OCI-LY1 (cell line): ENCODE results near the gene USP43.
A peak's percentile ranks its signal among the peaks of the same experiment; 100 is the strongest.

Source experiments
- H2AFZ ChIP-seq: fragments of 200-600 bp; sonication (generic), shearing (Covaris generic); 2 replicates; pipeline ENCODE4 v1.6.0; 2014; ENCODE audit warnings: antibody characterized with exemption, mild to moderate bottlenecking, low read length
- H3F3A ChIP-seq: fragments of 200-600 bp; sonication (generic), shearing (Covaris generic); 2 replicates; pipeline ENCODE4 v1.6.0; 2014; ENCODE audit warnings: mild to moderate bottlenecking, antibody characterized with exemption, low read length, moderate library complexity; ENCODE audit not compliant: insufficient read depth
- H3K27ac ChIP-seq: fragments of 200-600 bp; sonication (generic); 2 replicates; pipeline ENCODE4 v1.5.1; 2014; ENCODE audit warnings: low read length, mixed run types, mild to moderate bottlenecking, low read depth; ENCODE audit not compliant: poor library complexity, severe bottlenecking
- H3K27me3 ChIP-seq: fragments of 200-600 bp; sonication (generic); 2 replicates; pipeline ENCODE4 v1.6.0; 2014; ENCODE audit warnings: antibody characterized with exemption, mild to moderate bottlenecking, low read length, moderate library complexity; ENCODE audit not compliant: insufficient read depth
- H3K36me3 ChIP-seq: fragments of 200-600 bp; sonication (generic); 2 replicates; pipeline ENCODE4 v1.6.1; 2014; ENCODE audit warnings: mild to moderate bottlenecking, antibody characterized with exemption, low read length, moderate library complexity, mixed read lengths; ENCODE audit not compliant: insufficient read depth
- H3K4me1 ChIP-seq: fragments of 200-600 bp; sonication (generic); 2 replicates; pipeline ENCODE4 v1.5.1; 2014; ENCODE audit warnings: mild to moderate bottlenecking, low read length, moderate library complexity; ENCODE audit not compliant: insufficient read depth, severe bottlenecking
- H3K4me2 ChIP-seq: fragments of 200-600 bp; sonication (generic), shearing (Covaris generic); 2 replicates; pipeline ENCODE4 v1.6.1; 2014; ENCODE audit warnings: low read length
- H3K4me3 ChIP-seq: fragments of 200-600 bp; sonication (generic); 2 replicates; pipeline ENCODE4 v1.5.1; 2014; ENCODE audit warnings: low read length, low read depth, mild to moderate bottlenecking, mixed read lengths; ENCODE audit not compliant: poor library complexity, severe bottlenecking
- H3K79me2 ChIP-seq: fragments of 200-600 bp; shearing (Covaris generic); 2 replicates; pipeline ENCODE4 v1.6.1; 2016; ENCODE audit warnings: mixed run types, low read length, mixed read lengths; ENCODE audit not compliant: insufficient read depth
- H3K9ac ChIP-seq: fragments of 200-600 bp; sonication (generic), shearing (Covaris generic); 2 replicates; pipeline ENCODE4 v1.6.1; 2014; ENCODE audit warnings: mild to moderate bottlenecking, low read length, mixed read lengths
- H3K9me2 ChIP-seq: fragments of 200-600 bp; sonication (generic), shearing (Covaris generic); 2 replicates; pipeline ENCODE4 v1.6.1; 2014; ENCODE audit warnings: low read depth, mild to moderate bottlenecking, low read length, mixed read lengths
- H3K9me3 ChIP-seq: fragments of 200-600 bp; shearing (Covaris generic); 2 replicates; pipeline ENCODE4 v1.6.1; 2014; ENCODE audit warnings: low read length, mixed read lengths
- H4K20me1 ChIP-seq: fragments of 200-600 bp; sonication (generic), shearing (Covaris generic); 2 replicates; pipeline ENCODE4 v1.6.0; 2016; ENCODE audit warnings: mild to moderate bottlenecking, low read length; ENCODE audit not compliant: insufficient read depth
- CTCF ChIP-seq: fragments of 200-600 bp; sonication (generic), shearing (Covaris generic); IDR thresholded peaks from 2 replicates; pipeline ENCODE4 v1.5.1; 2017; ENCODE audit warnings: mild to moderate bottlenecking, antibody characterized with exemption, low read length, moderate library complexity, mixed read lengths
- EZH2 ChIP-seq: fragments of 200-600 bp; sonication (generic), shearing (Covaris generic); IDR thresholded peaks from 2 replicates; pipeline ENCODE4 v1.8.0; 2017; ENCODE audit warnings: borderline replicate concordance, mixed run types, mild to moderate bottlenecking, antibody characterized with exemption, low read length, moderate library complexity, mixed read lengths

Gene USP43

DNA sequence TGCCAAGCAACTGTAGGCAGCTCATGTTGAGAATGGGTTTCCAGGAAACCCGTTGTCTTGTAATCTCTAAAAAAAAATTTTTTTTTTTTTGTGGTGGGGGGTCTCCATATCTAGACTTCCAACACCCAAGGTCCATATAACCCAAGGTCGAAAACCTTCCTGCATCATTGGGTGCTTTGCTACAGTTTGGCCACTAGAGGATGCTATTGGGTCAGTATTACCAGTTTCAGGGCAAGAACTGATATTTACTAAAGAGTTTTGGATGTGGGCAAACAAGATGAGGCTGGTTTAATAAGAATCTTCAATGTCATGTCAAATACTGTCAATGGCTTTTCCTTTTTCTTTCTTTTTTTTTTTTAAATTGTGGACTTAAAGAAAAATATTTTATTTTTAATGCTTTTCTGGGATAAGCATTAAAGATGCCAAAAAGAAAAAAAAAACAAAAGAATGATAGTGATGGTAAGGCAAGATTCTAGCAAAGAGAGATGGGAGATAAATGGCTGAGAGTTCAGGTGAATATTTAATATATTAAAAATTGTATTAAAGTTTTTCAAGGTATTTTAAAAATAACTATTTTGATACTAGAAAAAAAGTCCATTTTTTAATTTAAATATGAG is 83.8 kb downstream of the USP43 start:
- Histone ChIP-seq H3K27me3 (no peaks in the 10 kb centered on the region), H3K4me3 (no peak overlapping the region), H3K4me2 (no peak overlapping the region), H3F3A (no peaks in the 10 kb centered on the region), H3K9me2 (no peaks in the 10 kb centered on the region), H3K36me3 (no peaks in the 10 kb centered on the region), H4K20me1 (no peaks in the 10 kb centered on the region), H3K9me3 (no peaks in the 10 kb centered on the region), H3K9ac (no peak overlapping the region), H3K4me1 (no peaks in the 10 kb centered on the region), H3K79me2 (no peaks in the 10 kb centered on the region), H2AFZ (no peak overlapping the region), H3K27ac (no peak overlapping the region)
- TF ChIP-seq EZH2 (no peak), CTCF (peak; percentile 92)

GRCh38 chr17:9729735-9730420 is 84.6 kb downstream of the USP43 start:
- TF ChIP-seq CTCF (no peak), EZH2 (no peak)
- H3K9me2 ChIP-seq: no peaks in the 10 kb centered on the region
- no peaks in the 10 kb centered on the region for H3K27me3 ChIP-seq
- H4K20me1 ChIP-seq: no peaks in the 10 kb centered on the region
- no peak overlapping the region for H3K27ac ChIP-seq
- no peaks in the 10 kb centered on the region for H3K4me1 ChIP-seq
- H3K9ac ChIP-seq: no peak overlapping the region
- no peak overlapping the region for H3K4me3 ChIP-seq
- no peaks in the 10 kb centered on the region for H3K9me3 ChIP-seq
- H3K4me2 ChIP-seq: no peak overlapping the region
- H2AFZ ChIP-seq: no peak overlapping the region
- no peaks in the 10 kb centered on the region for H3K79me2 ChIP-seq
- no peaks in the 10 kb centered on the region for H3F3A ChIP-seq
- no peaks in the 10 kb centered on the region for H3K36me3 ChIP-seq

GRCh38 chr17:9750524-9750923 is 105.2 kb downstream of the USP43 start:
- Histone ChIP-seq H3K27me3 (no peaks in the 10 kb centered on the region), H3K9me3 (no peaks in the 10 kb centered on the region), H3K79me2 (no peaks in the 10 kb centered on the region), H3K9me2 (no peaks in the 10 kb centered on the region), H3K4me1 (no peaks in the 10 kb centered on the region), H3K27ac (no peak overlapping the region), H3F3A (no peaks in the 10 kb centered on the region), H3K9ac (no peak overlapping the region), H3K4me3 (no peak overlapping the region), H3K36me3 (no peaks in the 10 kb centered on the region), H2AFZ (no peak overlapping the region), H3K4me2 (no peak overlapping the region), H4K20me1 (no peaks in the 10 kb centered on the region)
- TF ChIP-seq CTCF (no peak), EZH2 (no peak)
